Hematopoietic multipotent progenitor cell (in vitro differentiated cells): ENCODE results near the gene VWA7. TPM values are rescaled to one million over a fixed set of nuclear protein-coding genes. Genes with fewer than 3 reads are reported as not detected.
A peak's percentile ranks its signal among the peaks of the same experiment; 100 is the strongest.

Source experiments
- DNase-seq, 3 donors: peaks; one replicate each; pipeline ENCODE4 v3.0.0-alpha.2; 2011 to 2015; ENCODE audit warnings: low read depth in 2 of 3, low spot score in 2 of 3
- total RNA-seq: library from RNA; depleted of rRNA; stranded (reverse); fragments of >200 nt; gene quantifications from one replicate; pipeline ENCODE4 v1.2.3, GENCODE V29; 2012

The VWA7 gene
- total RNA-seq, 1 donor: 2.4 TPM

- no peak for DNase-seq
Measured at GRCh38 chr6:31760790-31761189, 16.3 kb downstream of the VWA7 start.

DNA sequence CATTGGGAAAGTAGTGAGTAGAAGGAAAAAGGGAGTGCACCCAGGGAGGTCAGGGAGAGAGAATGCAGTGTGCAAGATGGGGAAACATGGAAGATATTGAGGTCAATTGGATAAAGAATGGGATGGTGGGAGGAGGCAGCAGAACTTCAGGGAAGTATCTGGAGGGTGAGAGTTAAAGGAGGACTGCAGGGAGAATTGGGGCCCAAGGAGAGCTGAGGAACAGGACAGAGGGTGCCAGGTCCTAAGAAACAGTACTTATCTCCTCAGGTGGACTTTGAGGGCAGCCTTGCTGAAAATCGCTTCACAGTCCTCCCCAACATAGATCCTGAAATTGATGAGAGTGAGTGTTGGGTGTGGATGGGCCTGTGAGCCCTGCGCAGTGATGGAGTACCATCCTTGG is 18.8 kb downstream of the VWA7 start:
- DNase-seq: no peak

GRCh38 chr6:31752739-31753319 is 24.3 kb downstream of the VWA7 start:
- no peak for DNase-seq

GRCh38 chr6:31750411-31751022 is 26.6 kb downstream of the VWA7 start:
- DNase-seq: no peak

DNA sequence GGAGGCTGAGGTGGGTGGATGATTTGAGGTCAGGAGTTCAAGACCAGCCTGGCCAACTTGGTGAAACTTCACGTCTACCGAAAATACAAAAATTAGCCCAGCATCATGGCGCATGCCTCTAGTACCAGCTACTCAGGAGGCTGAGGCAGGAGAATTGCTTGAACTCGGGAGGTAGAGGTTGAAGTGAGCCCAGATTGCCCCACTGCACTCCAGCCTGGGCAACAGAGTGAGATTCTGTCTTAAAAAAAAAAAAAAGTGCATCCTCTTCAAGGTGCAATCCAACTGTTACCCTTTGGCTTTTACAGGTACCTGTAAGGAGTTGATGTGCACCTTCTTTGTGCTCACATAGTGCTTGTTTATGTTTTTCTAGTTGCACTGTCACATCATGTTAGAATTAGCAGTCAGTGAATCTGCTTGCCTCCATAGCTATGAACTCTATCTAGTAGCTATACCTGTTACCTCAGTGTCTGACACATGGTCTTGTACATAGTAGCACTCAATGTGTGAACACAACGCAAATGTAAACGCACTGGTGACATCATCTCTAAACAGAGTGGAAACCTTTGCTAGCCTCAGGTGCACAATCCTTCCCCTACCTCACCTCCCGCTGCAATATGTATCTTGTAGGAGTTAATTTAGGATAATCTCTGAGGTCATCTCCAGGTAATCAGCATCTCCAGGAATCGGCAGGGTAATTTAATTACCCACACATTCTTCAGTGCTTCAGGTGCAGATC is 27.7 kb downstream of the VWA7 start:
- DNase-seq: no peak

DNA sequence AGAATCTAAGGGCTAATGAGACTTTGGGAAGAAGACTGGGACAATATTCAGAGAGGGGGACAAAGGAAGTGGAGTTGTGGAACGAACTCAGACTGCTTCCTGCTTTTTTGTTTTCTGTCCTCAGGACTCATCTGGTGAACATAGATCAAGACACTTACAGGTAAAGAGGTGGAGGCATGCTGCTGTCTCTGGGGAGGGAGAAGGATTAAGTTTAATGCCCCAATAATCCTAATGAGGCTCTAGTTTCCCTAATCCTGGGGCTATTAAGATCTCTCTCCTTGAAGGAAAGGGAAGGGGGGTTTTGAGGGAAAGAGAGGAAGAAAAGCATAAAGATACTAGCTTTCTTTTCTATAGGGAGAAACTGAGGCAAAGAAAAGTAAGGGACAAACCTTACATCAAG is 32.7 kb downstream of the VWA7 start:
- DNase-seq: no peak

DNA sequence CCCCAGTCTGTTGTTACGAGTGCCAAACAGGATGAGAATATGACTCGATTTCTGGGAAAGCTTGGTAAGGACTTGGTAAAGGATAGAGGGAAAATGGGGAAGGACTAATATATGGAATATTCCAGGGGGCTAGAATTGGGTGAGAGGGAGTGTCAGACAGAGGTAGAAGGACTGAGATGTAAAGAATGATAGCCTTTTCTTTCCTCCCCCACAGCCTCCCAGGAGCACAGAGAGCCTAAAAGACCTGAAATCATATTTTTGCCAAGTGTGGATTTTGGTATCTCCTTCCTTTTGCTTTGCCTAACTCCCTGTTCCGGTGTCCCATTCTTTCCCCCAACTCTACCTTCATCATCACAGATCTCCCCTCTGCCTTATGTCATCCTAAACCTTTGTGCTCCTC is 34.2 kb downstream of the VWA7 start:
- DNase-seq: no peak

DNA sequence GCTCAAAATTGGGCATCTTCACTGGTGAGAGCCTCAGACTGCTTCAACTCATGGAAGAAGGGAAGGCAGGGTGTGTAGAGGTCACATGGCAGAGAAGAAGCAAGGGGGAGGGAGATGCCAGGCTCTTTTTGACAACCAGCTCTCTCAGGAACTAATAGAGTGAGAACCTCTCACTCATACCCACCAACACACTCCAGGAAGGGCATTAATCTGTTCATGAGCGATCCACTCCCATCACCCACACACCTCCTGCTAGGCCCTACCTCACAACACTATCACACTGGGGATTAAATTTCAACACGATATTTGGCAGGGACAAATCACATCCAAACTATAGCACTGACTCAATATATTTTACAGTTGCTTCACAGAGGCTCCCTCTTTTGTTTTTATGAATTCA is 35.3 kb downstream of the VWA7 start:
- no peak for DNase-seq

GRCh38 chr6:31740397-31741223 is 36.5 kb downstream of the VWA7 start:
- DNase-seq: no peak

- DNase-seq: peak; percentile 83 to 98 (median 95)
Measured at GRCh38 chr6:31739639-31740396, 37.3 kb downstream of the VWA7 start, which contains the start of gene MSH5. MSH5 (plus strand) TSS chr6:31740005; CDS start chr6:31740467, 462 bp downstream.

GRCh38 chr6:31737991-31738979 is 38.8 kb downstream of the VWA7 start:
- peak; percentile 51 to 96 (median 92) for DNase-seq

DNA sequence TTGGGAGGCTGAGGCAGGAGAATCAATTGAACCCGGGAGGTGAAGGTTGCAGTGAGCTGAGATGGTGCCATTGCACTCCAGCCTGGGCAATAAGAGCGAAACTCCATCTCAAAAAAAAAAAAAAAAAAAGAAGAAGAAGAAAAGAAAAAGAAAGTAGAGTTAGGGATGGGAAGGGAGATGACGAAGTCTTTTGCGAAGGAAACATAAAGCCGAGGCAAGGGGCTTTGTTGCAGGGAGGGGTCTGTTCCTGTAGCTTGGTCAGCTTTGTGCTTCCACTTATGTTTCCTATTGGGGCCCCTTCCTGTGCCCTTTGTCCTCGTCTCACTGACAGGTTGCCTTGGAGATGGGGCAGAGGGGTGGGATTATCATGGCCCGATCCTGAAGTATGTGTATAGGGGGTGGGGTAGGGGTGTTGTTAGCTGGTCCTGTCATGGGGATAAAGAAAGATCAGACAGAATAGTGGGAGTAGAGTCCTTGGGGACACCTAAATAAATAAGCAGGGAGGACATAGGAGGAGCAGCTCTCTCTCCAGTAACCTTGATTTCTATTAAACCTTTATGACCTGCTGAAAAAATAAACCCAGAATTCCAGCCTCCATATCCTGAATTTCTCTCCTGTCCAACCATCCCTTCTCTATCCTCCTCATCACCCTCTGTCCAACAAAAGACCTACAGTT is 39.7 kb downstream of the VWA7 start:
- peak in 2 of 3 donors; percentile 68 to 93 for DNase-seq

DNA sequence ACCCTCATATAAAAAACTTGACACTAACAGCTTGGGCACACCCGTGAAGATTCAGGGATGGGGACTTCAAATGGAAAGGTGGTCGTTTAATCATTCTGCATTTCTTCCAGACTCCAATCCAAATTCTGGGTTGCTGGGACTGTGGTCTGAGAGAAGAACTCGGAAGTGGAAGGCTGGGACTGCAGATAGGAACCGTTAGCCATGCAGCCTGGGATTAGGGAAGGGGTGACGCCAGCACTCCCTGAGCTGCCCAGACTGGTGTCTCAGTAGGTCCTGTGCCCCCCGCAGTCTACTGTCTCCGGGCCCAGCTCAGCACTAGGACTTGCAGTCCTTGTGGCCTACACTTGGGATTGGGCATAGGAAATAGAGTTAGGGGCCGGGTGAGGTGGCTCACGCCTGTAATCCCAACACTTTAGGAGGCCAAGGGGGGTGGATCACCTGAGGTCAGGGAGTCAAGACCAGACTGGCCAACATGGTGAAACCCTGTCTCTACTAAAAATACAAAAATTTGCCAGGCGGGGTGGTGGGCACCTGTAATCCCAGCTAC is 40.3 kb downstream of the VWA7 start:
- no peak for DNase-seq

- DNase-seq: peak; percentile 34 to 89 (median 76)
Measured at GRCh38 chr6:31736021-31736767, 40.9 kb downstream of the VWA7 start, which contains the start of gene CLIC1. CLIC1 (minus strand) TSS chr6:31736530; CDS start chr6:31736300, 230 bp downstream.

DNA sequence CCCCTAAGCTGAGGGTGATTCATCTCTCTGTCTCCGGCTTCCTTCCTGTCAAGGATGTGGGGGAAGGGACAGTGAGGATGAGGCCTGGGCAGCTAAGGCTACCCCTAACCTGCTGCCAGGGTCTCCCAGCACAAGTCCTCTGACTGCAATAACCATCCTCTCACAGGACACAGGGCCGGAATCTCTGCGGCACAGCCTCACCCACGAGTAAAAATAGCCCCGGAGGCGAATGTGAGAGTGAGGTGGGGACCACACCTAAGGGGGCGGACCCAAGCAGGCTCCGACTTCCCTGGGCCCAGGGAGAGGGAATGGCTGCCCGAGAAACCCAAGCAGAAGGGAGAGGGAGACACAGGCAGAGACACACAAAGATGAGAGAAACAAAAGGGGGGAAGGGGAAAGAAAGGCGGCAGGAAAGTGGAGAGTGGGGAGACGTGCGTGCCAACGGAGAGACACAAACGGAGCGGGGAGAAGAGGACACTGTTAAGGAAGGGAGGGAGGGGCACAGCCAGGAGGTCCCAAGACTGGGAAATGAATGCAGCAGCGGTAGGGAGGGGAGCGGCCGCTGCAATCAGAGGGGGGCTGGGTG is 42.2 kb downstream of the VWA7 start:
- DNase-seq: peak in 2 of 3 donors; percentile 84 to 91

DNA sequence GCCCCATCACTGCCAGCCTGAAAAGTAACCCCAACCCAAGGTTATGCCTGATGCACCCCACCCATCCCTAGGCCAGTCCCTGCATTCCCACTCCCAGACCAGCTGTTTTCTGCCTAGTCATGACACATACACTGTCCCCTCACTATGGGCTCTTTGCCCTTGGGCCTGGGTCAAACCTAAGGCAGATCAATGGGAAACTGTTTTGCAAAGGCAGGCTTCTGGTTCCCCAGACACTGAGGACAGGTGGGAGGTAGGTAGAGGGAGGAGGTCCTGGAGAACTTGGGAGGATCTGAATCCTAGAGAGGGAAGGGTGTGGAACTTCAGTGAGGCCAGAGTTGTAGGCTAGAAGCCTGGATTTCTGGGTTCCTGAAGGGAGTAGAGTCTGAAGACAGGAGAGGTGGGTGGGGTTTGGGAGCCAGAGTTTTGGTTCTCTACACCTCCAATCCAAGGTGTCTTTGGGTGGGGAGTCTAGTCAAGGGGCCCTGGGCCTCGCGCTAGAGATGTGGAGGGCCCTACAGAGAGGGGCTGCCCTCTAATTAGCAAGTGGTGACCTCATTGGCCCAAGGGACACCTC is 42.8 kb downstream of the VWA7 start:
- DNase-seq: no peak

- no peak for DNase-seq
Measured at GRCh38 chr6:31733734-31734133, 43.4 kb downstream of the VWA7 start.
